IPS-15b (cell line): ENCODE data around the gene RUFY1.
"Not testable (repeated sequence)": the region's sequence is repeated elsewhere in the genome, so short reads cannot be mapped to it uniquely, and the experiment has no call there.

Source experiments
- H3K27me3 ChIP-seq: one replicate; pipeline ENCODE4 v1.6.1; 2013; ENCODE audit warnings: low read length; ENCODE audit not compliant: control insufficient read depth, insufficient read depth
- H3K36me3 ChIP-seq: one replicate; pipeline ENCODE4 v1.6.1; 2013; ENCODE audit warnings: low read length; ENCODE audit not compliant: control insufficient read depth, insufficient read depth
- H3K4me1 ChIP-seq: one replicate; pipeline ENCODE4 v1.6.1; 2013; ENCODE audit warnings: mild to moderate bottlenecking, low read length; ENCODE audit not compliant: control insufficient read depth, insufficient read depth
- H3K4me3 ChIP-seq: one replicate; pipeline ENCODE4 v1.5.1; 2013; ENCODE audit warnings: low read depth, low read length
- H3K9ac ChIP-seq: one replicate; pipeline ENCODE4 v1.6.1; 2013; ENCODE audit warnings: low read depth, mild to moderate bottlenecking, low read length
- H3K9me3 ChIP-seq: one replicate; pipeline ENCODE4 v1.6.1; 2013; ENCODE audit warnings: mild to moderate bottlenecking, low read length; ENCODE audit not compliant: control insufficient read depth, insufficient read depth

RUFY1 gene, protein sequence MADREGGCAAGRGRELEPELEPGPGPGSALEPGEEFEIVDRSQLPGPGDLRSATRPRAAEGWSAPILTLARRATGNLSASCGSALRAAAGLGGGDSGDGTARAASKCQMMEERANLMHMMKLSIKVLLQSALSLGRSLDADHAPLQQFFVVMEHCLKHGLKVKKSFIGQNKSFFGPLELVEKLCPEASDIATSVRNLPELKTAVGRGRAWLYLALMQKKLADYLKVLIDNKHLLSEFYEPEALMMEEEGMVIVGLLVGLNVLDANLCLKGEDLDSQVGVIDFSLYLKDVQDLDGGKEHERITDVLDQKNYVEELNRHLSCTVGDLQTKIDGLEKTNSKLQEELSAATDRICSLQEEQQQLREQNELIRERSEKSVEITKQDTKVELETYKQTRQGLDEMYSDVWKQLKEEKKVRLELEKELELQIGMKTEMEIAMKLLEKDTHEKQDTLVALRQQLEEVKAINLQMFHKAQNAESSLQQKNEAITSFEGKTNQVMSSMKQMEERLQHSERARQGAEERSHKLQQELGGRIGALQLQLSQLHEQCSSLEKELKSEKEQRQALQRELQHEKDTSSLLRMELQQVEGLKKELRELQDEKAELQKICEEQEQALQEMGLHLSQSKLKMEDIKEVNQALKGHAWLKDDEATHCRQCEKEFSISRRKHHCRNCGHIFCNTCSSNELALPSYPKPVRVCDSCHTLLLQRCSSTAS

DNA sequence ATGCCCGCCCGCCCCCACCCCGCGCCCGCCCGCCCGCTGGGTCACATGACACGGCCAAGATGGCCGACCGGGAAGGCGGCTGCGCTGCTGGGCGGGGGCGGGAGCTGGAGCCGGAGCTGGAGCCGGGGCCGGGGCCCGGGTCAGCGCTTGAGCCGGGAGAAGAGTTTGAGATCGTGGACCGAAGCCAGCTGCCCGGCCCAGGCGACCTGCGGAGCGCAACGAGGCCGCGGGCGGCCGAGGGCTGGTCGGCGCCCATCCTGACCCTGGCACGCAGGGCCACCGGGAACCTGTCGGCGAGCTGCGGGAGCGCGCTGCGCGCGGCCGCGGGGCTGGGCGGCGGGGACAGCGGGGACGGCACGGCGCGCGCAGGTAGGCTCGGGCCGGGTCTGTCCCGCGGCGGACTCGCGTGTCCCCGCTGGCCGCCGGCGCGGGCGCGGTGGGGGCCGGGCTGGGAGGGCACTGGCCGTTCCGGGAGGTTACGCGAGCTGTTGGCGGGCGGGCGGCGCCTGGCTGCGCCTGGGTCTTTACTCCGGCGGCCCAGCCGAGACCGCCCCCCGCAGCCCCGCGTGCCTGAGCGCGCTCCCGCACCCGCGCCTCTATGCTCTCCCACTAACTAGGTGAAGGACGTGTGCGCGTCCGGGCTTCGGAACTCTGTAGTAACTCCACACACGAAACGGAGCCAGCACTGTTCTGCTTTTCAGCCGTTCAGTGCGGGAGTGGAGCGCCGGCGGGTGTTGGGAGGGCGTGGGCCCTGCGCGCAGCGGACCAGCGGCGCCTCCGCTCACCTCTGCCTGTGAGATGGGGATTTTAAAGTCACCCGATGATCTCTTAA, at the start of gene RUFY1:
Gene RUFY1 (plus strand): TSS at position 44 of the 832 bp plus-strand sequence. CDS start 16 bp downstream, at position 60.
- H3K36me3 ChIP-seq: no peaks in the 10 kb centered on the region
- H3K4me3 ChIP-seq: peak within 1 kb of the TSS; percentile 97
- peaks cover 11% of the 10 kb centered on the region for H3K4me1 ChIP-seq
- H3K27me3 ChIP-seq: no peaks in the 10 kb centered on the region
- no peaks in the 10 kb centered on the region for H3K9me3 ChIP-seq
- H3K9ac ChIP-seq: peak within 1 kb of the TSS; percentile 94

DNA sequence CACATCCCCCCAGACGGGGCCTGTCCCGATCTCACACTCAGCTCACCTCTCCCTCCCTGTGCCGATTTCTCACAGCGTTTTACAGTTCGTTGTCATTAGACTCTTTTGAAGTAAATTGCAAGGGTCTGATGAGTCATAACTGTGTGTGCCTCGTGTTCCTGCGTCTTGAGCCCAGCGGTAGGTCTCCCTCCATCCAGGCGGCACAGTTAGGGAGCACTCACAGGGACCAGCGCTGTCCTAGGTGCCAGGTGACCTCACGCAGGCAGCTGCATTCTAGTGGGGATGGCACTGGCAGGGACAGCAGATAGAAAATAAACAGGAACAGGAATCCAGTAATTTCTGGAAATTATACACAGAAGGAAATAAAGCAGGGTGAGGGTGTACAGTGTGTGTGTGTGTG, 48.4 kb upstream of the RUFY1 start:
- H3K36me3 ChIP-seq, H3K4me3 ChIP-seq, H3K27me3 ChIP-seq, H3K9me3 ChIP-seq, H3K9ac ChIP-seq, H3K4me1 ChIP-seq: not testable (repeated sequence)

DNA sequence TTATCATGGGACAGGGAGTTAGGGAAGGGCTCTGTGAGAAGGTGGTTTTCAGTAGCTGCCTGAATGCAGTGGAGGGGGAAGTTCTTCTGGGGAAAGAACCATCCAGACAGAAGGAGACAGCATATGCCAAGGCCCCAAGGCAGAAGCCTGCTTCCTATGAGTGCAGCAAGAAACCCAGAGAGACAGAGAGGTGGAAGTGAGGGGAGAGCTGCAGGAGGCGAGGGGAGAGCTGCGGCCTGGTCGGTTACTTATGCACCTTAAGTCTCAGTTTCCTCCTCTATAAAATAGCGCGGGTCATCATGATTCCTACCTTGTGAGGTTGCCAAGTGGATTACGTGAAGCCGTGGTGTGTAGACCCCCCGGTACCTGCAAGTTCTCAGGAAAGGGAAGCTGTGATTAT, 47.9 kb upstream of the RUFY1 start:
- not testable (repeated sequence) for H3K36me3 ChIP-seq, H3K4me1 ChIP-seq, H3K4me3 ChIP-seq

DNA sequence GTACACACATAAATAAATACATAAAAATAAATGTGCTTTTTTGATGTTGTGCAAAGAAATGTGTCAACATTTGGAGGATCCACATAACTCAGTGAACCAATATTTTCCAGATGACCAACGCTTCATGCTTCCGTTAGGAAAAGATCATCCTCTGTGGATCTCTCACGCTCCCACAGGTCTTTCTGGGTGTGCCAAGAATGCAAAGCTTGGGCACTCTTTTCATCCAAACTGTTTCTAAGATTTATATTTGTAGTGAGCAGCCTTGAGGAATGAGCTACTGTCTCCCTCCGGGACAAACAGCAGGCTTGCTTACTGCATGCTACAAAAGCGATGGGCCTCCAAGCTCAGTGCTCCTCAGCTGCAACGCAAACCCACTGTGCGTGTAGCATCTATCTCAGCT, 46.2 kb upstream of the RUFY1 start:
- no peaks in the 10 kb centered on the region for H3K36me3 ChIP-seq
- H3K27me3 ChIP-seq: no peaks in the 10 kb centered on the region

More for the DNA sequence above, 47.9 kb upstream of the RUFY1 start:
- H3K9ac ChIP-seq, H3K9me3 ChIP-seq, H3K27me3 ChIP-seq: not testable (repeated sequence)

DNA sequence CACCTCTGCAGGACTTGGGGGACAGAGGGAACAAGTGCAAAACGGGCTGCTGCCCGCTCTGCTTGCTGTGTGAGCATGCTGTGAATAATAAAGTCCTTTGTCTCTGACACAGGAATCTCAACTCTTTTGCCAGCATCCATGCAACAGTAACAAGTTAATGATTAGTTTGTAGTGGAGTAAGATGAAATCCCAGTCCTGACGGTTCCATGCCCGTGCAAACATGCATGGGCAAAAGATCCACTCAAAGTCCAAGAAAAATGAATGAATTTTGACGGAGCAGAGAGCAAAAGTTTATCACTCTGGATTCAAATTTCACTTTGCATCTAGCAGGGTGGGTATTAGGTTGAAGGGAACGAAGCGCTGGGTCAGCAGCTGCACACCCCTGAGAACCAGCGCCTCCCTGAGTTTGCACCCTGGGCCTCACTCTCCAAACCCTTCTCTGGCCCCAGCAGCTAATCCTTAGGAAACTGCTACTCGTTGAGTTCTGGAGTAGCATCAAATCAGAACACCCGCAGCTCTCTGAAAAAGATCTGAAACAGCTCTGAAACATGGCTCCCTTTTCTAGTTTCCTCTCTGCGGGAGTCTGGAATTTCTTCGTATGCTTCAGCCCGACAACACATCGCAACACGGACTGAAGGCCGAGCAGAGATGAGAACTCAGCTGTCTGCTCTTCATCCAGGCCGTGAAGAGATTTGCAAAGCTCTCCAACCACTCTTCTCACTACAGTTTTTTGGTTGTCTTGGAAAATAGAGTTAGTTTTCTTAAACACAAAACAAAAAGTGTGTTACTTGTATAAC, 45.6 kb upstream of the RUFY1 start:
- no peak overlapping the region for H3K4me3 ChIP-seq
- H3K27me3 ChIP-seq: no peaks in the 10 kb centered on the region
- H3K36me3 ChIP-seq: no peaks in the 10 kb centered on the region
- H3K9ac ChIP-seq: no peak overlapping the region
- no peaks in the 10 kb centered on the region for H3K9me3 ChIP-seq
- H3K4me1 ChIP-seq: no peaks in the 10 kb centered on the region

More for the DNA sequence above, 46.2 kb upstream of the RUFY1 start:
- Histone ChIP-seq H3K9me3 (no peaks in the 10 kb centered on the region), H3K4me3 (no peak overlapping the region), H3K9ac (no peak overlapping the region), H3K4me1 (no peaks in the 10 kb centered on the region)

DNA sequence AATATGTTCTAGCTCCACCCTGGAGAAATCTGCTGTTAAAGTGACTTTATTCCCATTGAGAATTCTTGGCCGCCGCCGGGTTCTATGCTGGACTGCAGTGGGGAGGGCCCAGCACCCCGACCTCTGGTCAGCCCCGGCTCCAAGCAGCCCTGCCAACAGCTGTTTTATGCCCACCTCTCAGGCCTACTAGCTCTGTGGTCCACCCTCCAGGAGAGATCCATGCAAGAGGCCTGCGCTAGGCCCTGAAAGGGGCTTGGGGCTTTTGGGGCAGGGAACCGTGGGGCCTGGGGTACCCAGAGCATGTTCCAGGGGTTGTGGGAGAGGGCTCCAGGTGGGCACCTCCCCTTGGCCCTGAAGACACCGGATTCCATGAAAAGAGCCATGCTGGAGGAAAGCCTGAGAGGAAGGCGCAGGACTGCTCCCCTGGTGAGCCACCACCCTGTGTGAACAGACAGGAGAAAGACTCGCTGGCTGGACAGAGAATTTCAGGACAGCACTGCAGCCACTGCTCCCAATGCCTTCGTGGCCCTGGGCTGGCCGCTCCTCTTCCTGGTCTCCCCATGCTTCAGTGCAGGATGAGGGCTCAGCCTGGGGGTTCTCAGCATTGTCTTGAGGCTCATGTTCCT, 44.6 kb upstream of the RUFY1 start:
- no peaks in the 10 kb centered on the region for H3K36me3 ChIP-seq
- no peak overlapping the region for H3K9ac ChIP-seq
- H3K4me3 ChIP-seq: no peak overlapping the region
- no peaks in the 10 kb centered on the region for H3K9me3 ChIP-seq
- no peaks in the 10 kb centered on the region for H3K27me3 ChIP-seq
- H3K4me1 ChIP-seq: no peaks in the 10 kb centered on the region

DNA sequence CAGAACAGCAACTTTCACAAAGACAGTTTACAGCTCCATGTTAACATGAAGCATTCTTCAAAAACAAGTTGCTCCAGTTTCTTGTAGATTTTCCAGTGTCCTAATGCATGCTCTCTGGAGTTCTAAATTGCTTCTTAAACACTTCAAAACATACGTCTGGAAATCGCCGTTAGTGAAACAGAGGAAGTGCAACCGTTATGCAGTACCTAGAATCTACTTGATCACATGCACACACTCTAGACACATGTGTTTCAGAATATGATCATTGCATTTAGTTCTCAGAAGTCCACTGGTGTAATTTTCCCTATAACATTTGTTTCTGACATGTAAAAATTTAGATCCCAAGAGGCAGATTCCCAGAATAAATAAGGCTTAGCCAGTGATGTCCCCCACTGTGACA, 41.1 kb upstream of the RUFY1 start:
- Histone ChIP-seq H3K4me3 (no peak overlapping the region), H3K36me3 (no peaks in the 10 kb centered on the region), H3K4me1 (peaks cover 3% of the 10 kb centered on the region), H3K9ac (no peak overlapping the region), H3K9me3 (no peaks in the 10 kb centered on the region), H3K27me3 (no peaks in the 10 kb centered on the region)

DNA sequence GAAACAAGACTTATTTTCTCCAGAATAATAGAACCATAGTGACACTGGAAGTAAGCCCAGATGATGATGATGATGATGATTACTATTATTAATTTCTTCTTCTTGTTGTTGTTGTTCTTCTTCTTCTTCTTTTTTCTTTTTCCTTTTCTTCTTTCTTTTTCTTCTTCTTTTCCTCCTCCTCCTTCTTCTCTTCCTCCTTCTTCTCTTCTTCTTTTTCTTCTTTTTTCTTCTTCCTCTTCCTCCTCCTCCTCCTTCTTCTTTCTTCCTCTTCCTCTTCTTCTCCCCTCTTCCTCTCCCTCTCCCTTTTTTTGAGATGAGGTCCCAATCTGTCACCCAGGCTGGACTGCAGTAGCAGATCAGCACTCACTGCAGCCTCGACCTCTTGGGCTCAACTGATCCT, 40.5 kb upstream of the RUFY1 start:
- no peaks in the 10 kb centered on the region for H3K9me3 ChIP-seq
- peaks cover 3% of the 10 kb centered on the region for H3K4me1 ChIP-seq
- no peaks in the 10 kb centered on the region for H3K36me3 ChIP-seq
- no peak overlapping the region for H3K9ac ChIP-seq
- H3K27me3 ChIP-seq: no peaks in the 10 kb centered on the region
- no peak overlapping the region for H3K4me3 ChIP-seq

DNA sequence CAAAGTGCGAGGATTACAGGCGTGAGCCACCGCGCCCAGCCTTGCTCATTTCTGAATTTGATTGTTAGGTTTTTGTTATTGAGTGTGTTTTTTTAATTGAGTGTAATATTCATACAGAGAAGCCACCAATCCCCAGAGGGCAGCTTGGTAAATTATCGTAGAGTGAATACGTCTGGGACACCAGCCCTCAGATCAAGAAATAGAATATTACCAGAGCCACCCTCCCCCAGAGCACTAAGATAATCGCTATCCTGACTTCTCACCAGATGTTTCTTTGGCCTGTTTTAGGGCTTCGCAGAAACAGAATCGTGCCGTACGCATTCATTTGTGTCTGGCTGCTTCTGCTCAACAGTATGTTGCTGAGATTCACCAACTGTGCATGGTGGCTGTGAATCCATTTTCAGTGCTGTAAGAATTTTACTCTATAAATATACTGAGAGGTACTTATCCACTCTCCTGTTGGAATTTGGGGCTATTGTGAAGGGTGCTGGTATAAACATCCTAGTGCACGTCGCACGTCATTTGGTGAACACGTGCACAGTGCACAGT, 37.8 kb upstream of the RUFY1 start:
- H3K36me3 ChIP-seq: no peaks in the 10 kb centered on the region
- peaks cover 3% of the 10 kb centered on the region for H3K4me1 ChIP-seq
- H3K27me3 ChIP-seq: no peaks in the 10 kb centered on the region
- no peak overlapping the region for H3K4me3 ChIP-seq
- no peaks in the 10 kb centered on the region for H3K9me3 ChIP-seq
- no peak overlapping the region for H3K9ac ChIP-seq

DNA sequence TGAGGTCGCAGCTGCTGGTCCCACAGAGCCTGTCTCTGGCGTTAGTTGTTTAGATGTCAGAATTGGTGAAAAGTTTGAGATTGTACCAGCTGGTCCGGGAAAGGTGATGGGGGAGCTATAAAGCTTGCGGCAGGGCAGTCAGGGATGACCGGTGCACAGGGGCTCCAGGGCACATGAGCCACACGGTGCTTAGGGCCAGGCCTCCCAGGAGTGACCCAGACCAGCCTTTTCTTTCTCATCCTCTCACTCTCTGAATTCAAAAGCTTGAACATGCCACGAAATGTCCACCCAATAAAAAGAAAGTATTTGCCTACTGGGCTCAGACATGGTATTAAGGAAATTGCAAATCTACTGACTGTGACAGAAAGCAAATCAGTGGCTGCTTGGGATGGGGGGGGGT, 34.9 kb upstream of the RUFY1 start:
- H3K36me3 ChIP-seq, H3K27me3 ChIP-seq, H3K4me1 ChIP-seq, H3K9me3 ChIP-seq, H3K9ac ChIP-seq: not testable (repeated sequence)
- peak overlapping the region; percentile 16 for H3K4me3 ChIP-seq
